ENCODE measurements around the gene SCFD2.

- TF ChIP-seq TARDBP (IDR thresholded peaks at IDR 0.05) (no peak), FOXK2 (IDR thresholded peaks at IDR 0.05) (no peak), FOXA1 (IDR thresholded peaks at IDR 0.05) (no peak)
These were observed 509.1 kb downstream of the SCFD2 start for GRCh38 chr4:52856801-52857200.
